GM19193 (cell line): Measurements from ENCODE around the gene CBL.

Source experiments
- POLR2A ChIP-seq: IDR thresholded peaks from 4 replicates; pipeline ENCODE4 v1.6.1; 2011; ENCODE audit not compliant: insufficient read depth, insufficient read length; ENCODE audit errors: extremely low read depth

CBL gene

DNA sequence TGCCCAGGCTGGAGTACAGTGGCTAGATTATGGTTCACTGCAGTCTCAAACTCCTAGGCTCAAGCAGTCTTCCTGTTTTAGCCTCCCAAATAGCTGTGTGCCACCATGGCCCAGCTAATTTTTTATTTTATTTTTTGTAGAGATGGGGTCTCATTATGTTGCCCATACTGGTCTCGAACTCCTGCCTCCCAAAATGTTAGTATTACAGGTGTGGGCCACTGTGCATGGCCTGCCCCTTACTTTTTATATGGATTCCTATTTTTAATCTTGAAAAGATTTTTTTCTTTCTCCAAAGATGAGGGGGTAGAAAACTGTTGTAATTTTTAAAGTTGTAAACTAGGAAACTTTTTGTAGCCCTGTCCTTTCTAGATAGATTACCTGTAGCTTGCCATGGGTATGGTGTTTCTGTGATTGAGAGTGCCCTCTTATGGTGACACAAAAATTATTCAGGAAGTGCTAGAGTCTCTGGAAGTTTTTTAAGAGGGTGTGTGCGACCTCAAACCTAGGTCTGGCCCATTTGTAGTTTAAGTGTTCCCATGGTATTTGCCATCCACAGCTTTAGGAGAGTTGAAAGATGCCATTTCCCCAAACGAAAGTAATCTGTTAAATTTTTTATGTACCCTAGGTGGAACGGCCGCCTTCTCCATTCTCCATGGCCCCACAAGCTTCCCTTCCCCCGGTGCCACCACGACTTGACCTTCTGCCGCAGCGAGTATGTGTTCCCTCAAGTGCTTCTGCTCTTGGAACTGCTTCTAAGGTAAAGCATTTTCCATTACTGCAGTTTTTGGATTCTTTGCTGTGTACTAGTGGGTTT lies 78.4 kb downstream of the CBL start:
- TF ChIP-seq POLR2A, result no peak

DNA sequence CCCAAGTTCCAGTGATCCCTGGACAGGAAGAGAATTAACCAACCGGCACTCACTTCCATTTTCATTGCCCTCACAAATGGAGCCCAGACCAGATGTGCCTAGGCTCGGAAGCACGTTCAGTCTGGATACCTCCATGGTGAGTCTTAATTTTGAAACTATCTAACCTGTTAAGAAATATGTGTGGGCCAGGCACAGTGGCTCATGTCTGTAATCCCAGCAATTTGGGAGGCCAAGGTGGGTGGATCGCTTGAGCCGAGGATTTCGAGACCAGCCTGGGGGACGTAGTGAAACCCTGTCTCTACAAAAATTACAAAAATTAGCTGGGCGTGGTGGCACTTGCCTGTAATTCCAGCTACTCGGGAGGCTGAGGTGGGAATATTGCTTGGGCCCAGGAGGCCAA lies 79.3 kb downstream of the CBL start:
- TF ChIP-seq POLR2A, result no peak

DNA sequence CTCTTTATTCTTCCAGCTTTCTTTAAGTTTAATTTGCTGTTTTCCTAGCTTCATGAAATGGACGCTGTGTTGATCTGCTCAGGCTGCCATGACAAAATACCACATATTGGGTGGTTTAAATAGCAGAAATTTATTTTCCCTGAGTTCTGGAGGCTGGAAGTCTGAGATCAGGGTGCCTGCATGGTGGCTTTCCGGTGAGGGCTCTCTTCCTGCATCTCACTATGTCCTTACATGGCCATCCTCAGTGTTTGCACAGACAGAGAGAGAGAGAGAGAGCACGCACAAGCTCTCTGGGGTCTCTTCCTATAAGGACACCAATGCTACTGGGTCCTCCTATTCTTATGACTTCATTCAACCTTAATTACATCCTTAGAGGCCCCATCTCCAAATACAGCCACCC lies 82.1 kb downstream of the CBL start:
- no peak for TF ChIP-seq POLR2A

DNA sequence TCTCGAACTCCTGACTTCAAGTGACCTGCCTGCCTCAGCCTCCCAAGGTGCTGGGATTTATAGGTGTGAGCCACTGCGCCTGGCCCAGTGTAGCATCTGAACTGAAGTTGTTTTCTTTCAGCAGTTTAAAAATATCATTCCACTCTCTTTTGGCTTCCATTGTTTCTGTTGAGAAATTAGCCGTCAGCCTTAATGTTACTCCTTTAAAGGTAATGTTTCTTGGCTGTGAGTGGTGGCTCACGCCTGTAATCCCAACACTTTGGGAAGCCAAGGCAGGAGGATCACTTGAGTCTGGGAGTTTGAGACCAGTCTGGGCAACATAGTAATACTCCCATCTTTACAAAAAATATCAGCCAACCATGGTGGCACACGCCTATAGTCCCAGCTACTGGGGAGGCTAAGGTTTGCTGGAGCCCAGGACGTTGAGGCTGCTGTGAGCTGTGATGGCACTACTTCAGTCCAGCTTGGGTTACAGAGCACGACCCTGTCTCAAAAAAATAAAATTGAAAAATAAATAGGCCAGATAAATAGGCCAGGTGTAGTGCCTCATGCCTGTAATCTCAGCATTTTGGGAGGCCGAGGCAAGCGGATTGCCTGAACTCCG lies 84.9 kb downstream of the CBL start:
- TF ChIP-seq POLR2A, result no peak

DNA sequence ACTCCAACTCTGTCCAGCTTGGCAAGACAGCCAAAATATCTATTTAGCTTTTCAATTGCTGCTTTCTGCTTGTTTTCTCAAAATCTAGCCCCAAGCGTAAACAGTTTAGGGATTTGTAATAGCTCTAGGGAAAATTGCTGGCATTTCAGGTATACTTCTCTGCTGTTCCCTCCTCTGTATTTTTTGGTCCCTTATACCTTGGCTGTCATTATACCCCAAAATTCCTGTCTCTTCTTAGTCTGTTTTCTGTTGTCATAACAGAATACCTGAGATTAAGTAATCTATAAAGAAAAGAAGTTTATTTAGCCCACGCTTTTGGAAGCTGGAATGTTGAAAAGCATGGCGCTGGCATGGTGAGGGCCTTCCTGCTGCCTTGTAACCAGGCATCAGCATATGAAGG lies 87.3 kb downstream of the CBL start:
- TF ChIP-seq POLR2A, result no peak

DNA sequence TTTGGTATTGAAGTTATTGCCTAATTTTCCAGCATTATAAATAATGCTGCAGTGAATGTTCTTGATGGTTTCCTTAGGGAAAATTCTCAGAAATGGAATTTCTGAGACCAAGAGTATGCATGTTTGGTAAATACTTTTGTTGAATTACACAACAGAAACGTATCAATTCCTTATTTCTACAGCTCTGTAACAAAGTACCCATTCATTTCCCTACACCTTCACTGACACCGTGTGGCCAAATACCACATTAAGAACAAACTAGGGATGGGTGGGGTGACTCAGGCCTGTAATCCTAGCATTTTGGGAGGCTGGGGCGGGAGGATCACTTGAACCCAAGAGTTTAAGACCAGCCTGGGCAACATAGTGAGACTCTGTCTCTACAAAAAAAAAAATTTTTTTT lies 89.0 kb downstream of the CBL start:
- TF ChIP-seq POLR2A, result no peak

DNA sequence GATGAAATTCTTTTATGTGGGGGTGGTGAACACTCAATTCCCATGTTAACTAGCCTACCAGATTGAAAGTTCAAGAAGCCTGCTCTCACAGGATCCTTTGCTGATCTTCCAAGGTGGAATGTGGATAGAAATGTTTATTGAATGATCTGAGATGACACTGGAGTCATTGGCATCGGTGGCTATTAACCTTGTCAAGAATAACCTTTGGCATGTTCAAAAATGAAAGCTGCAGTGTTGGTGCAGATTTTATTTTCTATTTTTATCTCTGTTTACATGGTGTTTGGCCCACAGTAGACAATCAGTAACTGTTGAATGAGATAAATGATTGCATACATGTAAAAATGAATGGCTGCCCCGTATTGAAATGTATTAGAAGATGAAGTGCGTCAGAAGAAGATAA lies 91.8 kb downstream of the CBL start:
- no peak for TF ChIP-seq POLR2A

DNA sequence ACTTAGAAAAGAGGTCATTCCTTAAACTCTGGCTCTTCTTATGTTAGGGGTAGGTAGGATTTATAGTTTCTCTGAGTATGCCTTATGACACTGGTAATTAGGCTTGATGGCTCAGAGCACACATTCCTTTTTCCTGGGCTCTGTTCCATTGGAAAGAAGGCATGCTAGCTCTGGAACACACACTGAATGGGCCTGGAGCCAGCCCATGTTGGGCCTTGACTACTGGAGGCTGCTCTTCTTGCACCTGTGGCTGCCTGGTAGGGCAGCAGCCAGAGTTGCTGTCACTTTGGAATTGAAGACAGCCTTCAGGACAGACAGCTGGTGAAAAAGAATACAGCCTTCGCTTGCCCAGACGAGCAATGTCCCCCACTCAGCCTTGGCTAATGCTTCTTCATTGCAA lies 92.6 kb downstream of the CBL start:
- no peak for TF ChIP-seq POLR2A

DNA sequence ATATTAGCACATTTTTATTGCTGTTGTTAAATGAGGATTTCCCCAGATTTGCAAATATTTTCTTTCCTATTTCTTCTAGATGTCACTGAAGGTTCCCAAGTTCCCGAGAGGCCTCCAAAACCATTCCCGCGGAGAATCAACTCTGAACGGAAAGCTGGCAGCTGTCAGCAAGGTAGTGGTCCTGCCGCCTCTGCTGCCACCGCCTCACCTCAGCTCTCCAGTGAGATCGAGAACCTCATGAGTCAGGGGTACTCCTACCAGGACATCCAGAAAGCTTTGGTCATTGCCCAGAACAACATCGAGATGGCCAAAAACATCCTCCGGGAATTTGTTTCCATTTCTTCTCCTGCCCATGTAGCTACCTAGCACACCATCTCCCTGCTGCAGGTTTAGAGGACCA lies 93.3 kb downstream of the CBL start:
- TF ChIP-seq POLR2A, result no peak

DNA sequence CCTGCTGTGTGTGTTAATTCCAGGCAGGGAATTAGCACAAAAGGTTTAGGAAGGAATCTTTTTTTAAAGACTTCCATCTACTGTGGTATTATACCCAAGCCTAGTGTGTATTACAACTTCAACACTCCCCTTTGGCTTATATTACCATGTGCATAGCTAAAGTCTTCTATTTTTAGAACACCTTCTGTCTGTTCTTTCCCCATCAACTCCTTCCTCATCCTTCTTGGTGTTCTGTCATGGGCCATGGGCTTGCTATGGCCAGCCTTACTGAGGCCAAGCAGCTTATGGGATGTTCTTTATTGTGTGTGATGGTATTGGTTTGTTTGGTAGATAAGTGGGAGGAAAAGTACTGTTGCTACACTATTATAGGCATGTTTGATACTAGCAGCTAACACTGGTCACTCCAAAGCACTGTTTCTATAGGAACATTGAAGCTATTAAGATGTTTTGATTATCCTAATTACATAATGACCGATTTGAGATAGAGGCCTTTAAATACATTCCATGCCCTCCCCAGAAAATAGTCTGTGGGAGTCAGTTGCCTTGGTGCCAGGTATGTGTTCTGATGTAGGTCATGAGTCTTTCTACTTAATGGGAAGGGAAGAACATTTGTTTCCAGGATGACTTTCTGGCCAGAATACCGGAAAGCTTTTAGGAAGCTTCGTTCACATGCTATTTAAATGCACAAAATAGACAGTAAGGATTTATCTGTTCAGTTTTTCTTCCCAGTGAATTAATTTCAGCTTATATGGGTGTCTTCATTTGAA lies 94.2 kb downstream of the CBL start:
- TF ChIP-seq POLR2A, result no peak

DNA sequence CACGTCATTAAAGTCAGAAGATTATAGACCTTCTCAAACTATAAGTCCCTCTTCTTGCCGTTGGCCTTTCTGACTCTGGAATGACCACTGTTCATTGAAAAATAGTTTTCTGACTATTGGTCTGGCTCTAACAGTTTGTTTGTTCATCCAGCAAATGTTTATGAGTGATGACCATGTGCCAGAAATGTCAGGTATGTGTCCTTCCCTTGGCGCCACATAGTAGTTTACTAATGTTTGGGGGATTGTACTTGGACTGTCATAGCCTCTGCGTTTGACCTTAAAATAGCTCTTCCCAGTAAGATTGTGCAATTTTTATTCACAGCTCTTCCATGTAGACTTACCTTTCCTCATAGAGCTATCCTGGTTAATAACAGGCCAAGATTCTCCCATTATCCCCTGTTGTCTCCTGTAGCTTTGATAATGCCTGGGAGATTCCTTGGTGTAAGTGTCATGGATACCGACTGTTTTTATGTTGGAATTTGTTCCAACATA lies 97.1 kb downstream of the CBL start:
- TF ChIP-seq POLR2A, result no peak

DNA sequence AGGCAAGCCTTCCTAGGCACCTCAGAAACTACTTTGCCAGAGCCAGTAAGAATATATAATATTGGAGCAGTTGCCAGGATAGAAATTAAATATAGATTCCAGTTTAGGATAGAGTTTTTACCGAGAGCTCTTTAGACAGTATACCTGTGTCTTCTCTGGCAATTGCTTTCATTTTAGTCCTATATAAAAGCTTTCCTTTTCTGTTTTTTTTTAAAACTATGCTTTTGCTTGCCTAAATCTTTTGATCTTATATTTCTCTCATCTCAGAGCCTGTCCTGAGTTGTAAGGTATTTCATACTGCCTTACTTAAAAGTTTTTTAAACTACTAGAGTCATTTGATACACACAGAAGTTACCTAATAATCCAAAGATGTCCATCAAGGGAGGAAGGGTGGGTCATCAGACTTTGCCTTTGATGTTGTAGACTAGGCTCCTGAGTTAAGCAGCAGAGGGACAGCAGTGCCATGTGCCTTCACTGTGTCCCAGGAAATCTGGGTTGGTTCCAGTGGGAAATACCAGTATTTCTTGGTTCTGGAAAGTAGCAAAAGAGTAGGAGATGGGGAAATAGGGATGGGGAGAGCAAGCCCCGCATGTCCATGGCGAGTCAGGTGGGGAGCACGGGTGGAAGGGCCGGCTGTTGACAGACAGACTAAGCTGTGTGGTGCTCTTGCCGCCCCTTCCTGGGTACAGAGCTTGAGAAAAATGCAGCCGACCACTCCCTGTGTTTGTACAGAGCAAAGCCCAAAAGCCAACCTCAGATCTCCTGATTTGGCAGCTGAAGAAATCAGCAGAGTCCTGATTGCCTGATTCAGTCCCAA lies 99.6 kb downstream of the CBL start:
- TF ChIP-seq POLR2A, result no peak

DNA sequence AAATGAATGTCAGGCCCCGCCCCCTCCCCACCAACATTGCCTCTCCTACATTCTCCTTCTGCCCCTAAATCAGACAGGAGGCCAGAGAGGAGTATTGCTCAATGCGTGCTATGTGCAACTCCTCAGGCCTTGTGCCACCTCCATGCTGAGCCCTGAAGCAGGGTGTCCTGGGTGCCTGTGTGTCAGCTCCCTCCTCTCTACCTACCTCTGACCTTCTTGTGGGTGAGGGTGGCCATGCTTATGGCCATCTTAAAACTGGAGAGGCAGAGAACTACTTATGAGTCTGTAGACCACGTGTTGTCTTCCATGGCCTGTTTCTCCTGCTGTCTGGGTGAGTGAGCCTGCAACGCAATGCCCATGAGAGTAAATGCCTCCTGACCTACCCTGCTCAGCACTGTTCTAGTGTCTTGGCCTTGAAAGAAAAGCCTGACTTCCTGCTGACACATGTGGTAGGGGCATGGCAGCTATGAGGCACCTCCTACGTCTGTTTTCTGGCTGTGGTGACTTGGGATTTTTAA lies 100.3 kb downstream of the CBL start:
- TF ChIP-seq POLR2A, result no peak

DNA sequence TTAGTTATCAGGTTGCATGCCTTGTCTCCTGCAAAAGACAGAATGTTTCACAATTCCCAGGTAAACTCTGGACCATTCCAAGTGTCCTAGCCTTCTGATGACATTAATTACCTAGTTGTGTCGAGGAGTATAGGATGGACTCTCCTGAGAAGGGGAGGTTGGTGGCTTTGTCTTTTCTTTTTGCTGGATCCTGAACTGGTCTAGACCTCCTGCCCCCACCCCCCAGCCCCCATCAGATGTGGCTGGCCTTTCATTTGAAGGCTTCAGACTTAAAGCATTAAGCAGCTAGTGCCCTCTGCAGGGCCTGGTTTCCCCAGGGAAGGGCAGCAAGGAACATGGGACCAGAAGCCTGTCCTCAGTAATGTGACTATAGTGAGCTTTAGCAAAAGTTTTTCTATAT lies 101.1 kb downstream of the CBL start:
- TF ChIP-seq POLR2A, result no peak

DNA sequence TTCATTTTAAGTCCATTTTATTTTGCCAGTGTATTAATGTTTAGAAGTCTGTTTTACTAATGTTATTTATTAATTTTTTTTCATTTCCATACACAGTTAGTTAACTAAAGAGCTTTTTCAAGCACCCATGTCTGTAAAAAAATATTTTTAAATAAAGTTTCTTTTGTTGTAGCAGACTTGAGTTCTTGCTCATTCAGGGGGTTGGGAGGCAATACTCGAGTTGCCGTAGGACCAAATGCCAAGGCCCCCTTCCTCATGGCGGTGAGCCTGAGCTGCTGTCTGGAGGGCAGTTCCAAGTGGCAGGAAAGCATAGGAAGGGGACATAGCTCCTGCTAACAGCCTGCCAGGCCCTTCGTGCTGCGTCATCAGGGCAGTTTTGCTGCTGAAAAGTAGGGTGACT lies 101.8 kb downstream of the CBL start:
- TF ChIP-seq POLR2A, result no peak
